HepG2 (cell line): ENCODE measurements around the gene DPAGT1. TPM values are rescaled to one million over a fixed set of nuclear protein-coding genes. Genes with fewer than 3 reads are reported as not detected.

Experiments
- HIC2 ChIP-seq: sonication (generic); formaldehyde crosslinking; IDR thresholded peaks from 2 replicates; pipeline ENCODE4 v1.9.0; 2022; ENCODE audit warnings: low read depth, missing genetic modification reagents
- HNF4A ChIP-seq: sonication (generic); formaldehyde crosslinking; IDR thresholded peaks from 2 replicates; pipeline ENCODE4 v1.4.0; 2020; ENCODE audit warnings: missing genetic modification reagents
- IKZF4 ChIP-seq: sonication (generic); formaldehyde crosslinking; IDR thresholded peaks from 2 replicates; pipeline ENCODE4 v1.5.1; 2020; ENCODE audit warnings: borderline replicate concordance, mild to moderate bottlenecking, low read depth, missing genetic modification reagents; ENCODE audit errors: not compliant biosample characterization
- JDP2 ChIP-seq: sonication (generic); formaldehyde crosslinking; IDR thresholded peaks from 2 replicates; pipeline ENCODE4 v1.8.1; 2022; ENCODE audit warnings: missing genetic modification reagents, borderline replicate concordance
- KMT2B ChIP-seq: IDR thresholded peaks from 2 replicates; pipeline ENCODE4 v1.6.1; 2016; ENCODE audit warnings: missing genetic modification reagents, missing compliant biosample characterization
- NFE2 ChIP-seq: sonication (generic); formaldehyde crosslinking; IDR thresholded peaks from 2 replicates; pipeline ENCODE4 v1.4.0; 2020; ENCODE audit warnings: missing genetic modification reagents
- RBM39 ChIP-seq: fragments of 200-400 bp; formaldehyde crosslinking; IDR thresholded peaks from one replicate; pipeline ENCODE4 v1.6.1; 2018; ENCODE audit warnings: antibody characterized with exemption, mild to moderate bottlenecking, low read depth, low read length; ENCODE audit not compliant: poor library complexity, severe bottlenecking
- ZNF143 ChIP-seq: sonication (generic); formaldehyde crosslinking; IDR thresholded peaks from 2 replicates; pipeline ENCODE4 v1.4.0; 2020; ENCODE audit warnings: missing genetic modification reagents
- ZNF589 ChIP-seq: sonication (generic); formaldehyde crosslinking; conservative IDR thresholded peaks from 2 replicates; pipeline ENCODE4 v1.8.0; 2022; ENCODE audit warnings: mild to moderate bottlenecking, moderate library complexity, missing genetic modification reagents
- ZNF646 ChIP-seq: sonication (generic); formaldehyde crosslinking; IDR thresholded peaks from 2 replicates; pipeline ENCODE4 v1.9.0; 2021; ENCODE audit warnings: mild to moderate bottlenecking, missing genetic modification reagents
- polyA plus RNA-seq, 8 experiments: library from polyadenylated mRNA; depleted of rRNA in 3 of 8; stranded (reverse) in 7 of 8; unstranded in 1 of 8; fragments of >200 nt; fragmentation: Illumina TruSeq in 4 of 8; extraction: Trizol in 4 of 8; gene quantifications; 2 replicates each; pipeline versions ENCODE4 v1.2.1 to v1.2.3, GENCODE V29; 2011 to 2016; ENCODE audit warnings: low read depth in 4 of 8, missing spikeins in 1 of 8, mixed read lengths in 1 of 8; ENCODE audit not compliant: insufficient read depth in 1 of 8
- total RNA-seq, 5 experiments: library from RNA; depleted of rRNA; stranded (reverse); fragments of >200 nt; fragmentation: Illumina TruSeq; extraction: Trizol; gene quantifications; 2 replicates each; pipeline ENCODE4 v1.2.3, GENCODE V29; 2016; ENCODE audit warnings: low read depth in 1 of 5
- TF ChIP-seq, protein P1 (sequence below): IDR thresholded peaks from 2 replicates; pipeline ENCODE4 v1.4.0; 2020; ENCODE audit warnings: mild to moderate bottlenecking, missing genetic modification reagents
- TF ChIP-seq, protein P2 (sequence below): sonication (generic); formaldehyde crosslinking; conservative IDR thresholded peaks from 2 replicates; pipeline ENCODE4 v1.8.0; 2022; ENCODE audit warnings: missing genetic modification reagents
- TF ChIP-seq, protein P3 (sequence below): sonication (generic); formaldehyde crosslinking; IDR thresholded peaks from 2 replicates; pipeline ENCODE4 v1.5.0; 2020; ENCODE audit warnings: mild to moderate bottlenecking, missing genetic modification reagents, borderline replicate concordance

Gene DPAGT1
- total and polyA plus RNA-seq, 2 of the 13 experiments (the other 11 are each of a cell fraction or from before 2014, with no cell fraction given) = 37.6 to 70.7 TPM

- TF ChIP-seq, protein P1, sequence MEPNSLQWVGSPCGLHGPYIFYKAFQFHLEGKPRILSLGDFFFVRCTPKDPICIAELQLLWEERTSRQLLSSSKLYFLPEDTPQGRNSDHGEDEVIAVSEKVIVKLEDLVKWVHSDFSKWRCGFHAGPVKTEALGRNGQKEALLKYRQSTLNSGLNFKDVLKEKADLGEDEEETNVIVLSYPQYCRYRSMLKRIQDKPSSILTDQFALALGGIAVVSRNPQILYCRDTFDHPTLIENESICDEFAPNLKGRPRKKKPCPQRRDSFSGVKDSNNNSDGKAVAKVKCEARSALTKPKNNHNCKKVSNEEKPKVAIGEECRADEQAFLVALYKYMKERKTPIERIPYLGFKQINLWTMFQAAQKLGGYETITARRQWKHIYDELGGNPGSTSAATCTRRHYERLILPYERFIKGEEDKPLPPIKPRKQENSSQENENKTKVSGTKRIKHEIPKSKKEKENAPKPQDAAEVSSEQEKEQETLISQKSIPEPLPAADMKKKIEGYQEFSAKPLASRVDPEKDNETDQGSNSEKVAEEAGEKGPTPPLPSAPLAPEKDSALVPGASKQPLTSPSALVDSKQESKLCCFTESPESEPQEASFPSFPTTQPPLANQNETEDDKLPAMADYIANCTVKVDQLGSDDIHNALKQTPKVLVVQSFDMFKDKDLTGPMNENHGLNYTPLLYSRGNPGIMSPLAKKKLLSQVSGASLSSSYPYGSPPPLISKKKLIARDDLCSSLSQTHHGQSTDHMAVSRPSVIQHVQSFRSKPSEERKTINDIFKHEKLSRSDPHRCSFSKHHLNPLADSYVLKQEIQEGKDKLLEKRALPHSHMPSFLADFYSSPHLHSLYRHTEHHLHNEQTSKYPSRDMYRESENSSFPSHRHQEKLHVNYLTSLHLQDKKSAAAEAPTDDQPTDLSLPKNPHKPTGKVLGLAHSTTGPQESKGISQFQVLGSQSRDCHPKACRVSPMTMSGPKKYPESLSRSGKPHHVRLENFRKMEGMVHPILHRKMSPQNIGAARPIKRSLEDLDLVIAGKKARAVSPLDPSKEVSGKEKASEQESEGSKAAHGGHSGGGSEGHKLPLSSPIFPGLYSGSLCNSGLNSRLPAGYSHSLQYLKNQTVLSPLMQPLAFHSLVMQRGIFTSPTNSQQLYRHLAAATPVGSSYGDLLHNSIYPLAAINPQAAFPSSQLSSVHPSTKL = 0 out of 2 replicates have a peak, but pooled peaks have one; percentile 12
- no peak for TF ChIP-seq NFE2
- TF ChIP-seq ZNF646 (CRISPR knock-in tag) = no peak
- peak; percentile 56; the same call in 1 of the 2 replicates for TF ChIP-seq HNF4A
- TF ChIP-seq, protein P2, sequence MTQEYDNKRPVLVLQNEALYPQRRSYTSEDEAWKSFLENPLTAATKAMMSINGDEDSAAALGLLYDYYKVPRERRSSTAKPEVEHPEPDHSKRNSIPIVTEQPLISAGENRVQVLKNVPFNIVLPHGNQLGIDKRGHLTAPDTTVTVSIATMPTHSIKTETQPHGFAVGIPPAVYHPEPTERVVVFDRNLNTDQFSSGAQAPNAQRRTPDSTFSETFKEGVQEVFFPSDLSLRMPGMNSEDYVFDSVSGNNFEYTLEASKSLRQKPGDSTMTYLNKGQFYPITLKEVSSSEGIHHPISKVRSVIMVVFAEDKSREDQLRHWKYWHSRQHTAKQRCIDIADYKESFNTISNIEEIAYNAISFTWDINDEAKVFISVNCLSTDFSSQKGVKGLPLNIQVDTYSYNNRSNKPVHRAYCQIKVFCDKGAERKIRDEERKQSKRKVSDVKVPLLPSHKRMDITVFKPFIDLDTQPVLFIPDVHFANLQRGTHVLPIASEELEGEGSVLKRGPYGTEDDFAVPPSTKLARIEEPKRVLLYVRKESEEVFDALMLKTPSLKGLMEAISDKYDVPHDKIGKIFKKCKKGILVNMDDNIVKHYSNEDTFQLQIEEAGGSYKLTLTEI (CRISPR knock-in tag) = no peak
- TF ChIP-seq, protein P3, sequence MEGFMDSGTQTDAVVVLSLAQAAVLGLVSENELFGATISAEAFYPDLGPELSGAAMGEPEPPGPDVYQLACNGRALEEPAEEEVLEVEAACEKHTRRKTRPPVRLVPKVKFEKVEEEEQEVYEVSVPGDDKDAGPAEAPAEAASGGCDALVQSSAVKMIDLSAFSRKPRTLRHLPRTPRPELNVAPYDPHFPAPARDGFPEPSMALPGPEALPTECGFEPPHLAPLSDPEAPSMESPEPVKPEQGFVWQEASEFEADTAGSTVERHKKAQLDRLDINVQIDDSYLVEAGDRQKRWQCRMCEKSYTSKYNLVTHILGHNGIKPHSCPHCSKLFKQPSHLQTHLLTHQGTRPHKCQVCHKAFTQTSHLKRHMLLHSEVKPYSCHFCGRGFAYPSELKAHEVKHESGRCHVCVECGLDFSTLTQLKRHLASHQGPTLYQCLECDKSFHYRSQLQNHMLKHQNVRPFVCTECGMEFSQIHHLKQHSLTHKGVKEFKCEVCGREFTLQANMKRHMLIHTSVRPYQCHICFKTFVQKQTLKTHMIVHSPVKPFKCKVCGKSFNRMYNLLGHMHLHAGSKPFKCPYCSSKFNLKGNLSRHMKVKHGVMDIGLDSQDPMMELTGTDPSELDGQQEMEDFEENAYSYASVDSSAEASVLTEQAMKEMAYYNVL (CRISPR knock-in tag) = no peak
- no peak for TF ChIP-seq JDP2 (CRISPR knock-in tag)
- TF ChIP-seq IKZF4 = no peak
- no peak for TF ChIP-seq HIC2 (CRISPR knock-in tag)
- TF ChIP-seq ZNF589 (CRISPR knock-in tag) = no peak
- no peak for TF ChIP-seq RBM39
- TF ChIP-seq ZNF143 = no peak
- TF ChIP-seq KMT2B (CRISPR knock-in tag) = no peak
These were observed 29.0 kb upstream of the DPAGT1 start (continued) for GRCh38 chr11:119130662-119131061.
